NT2/D1 (cell line): ENCODE results near the gene FPGS.

Source experiments
- YY1 ChIP-seq: IDR thresholded peaks from 2 replicates; pipeline ENCODE4 v1.6.1; 2011; ENCODE audit not compliant: insufficient read length, insufficient read depth
- ZNF274 ChIP-seq: IDR thresholded peaks from 2 replicates; pipeline ENCODE4 v1.6.1; 2011; ENCODE audit warnings: mild to moderate bottlenecking, low read depth, low read length

- TF ChIP-seq ZNF274, result no peak
- TF ChIP-seq YY1, result no peak
Observed at GRCh38 chr9:127785933-127786772, 16.5 kb upstream of the FPGS start, which contains the start of gene CDK9.
